Esophagus muscularis mucosa (tissue), 4 donors: ENCODE results near the gene TMEM250. TPM values are rescaled to one million over a fixed set of nuclear protein-coding genes. Genes with fewer than 3 reads are reported as not detected.
A peak's percentile ranks its signal among the peaks of the same experiment; 100 is the strongest.

Source experiments
- DNase-seq: peaks from one replicate; pipeline ENCODE4 v3.0.0-alpha.2; 2017; ENCODE audit errors: extremely low spot score
- H3K27ac ChIP-seq, 4 donors: fragments of 200-600 bp; sonication (generic); replicated peaks in 1 of 4; 1 replicate in 3 of 4; 2 replicates in 1 of 4; pipeline ENCODE4 v1.5.1; 2016 to 2019; ENCODE audit warnings: mild to moderate bottlenecking in 1 of 4
- H3K27me3 ChIP-seq, 4 donors: fragments of 200-600 bp; sonication (generic); one replicate each; pipeline versions ENCODE4 v1.5.1 to v1.6.0; 2016 to 2019
- H3K36me3 ChIP-seq, 4 donors: fragments of 200-600 bp; sonication (generic); one replicate each; pipeline ENCODE4 v1.5.1; 2016 to 2019
- H3K4me1 ChIP-seq, 4 donors: fragments of 200-600 bp; sonication (generic); one replicate each; pipeline ENCODE4 v1.5.1; 2016 to 2019
- H3K4me3 ChIP-seq, 4 donors: fragments of 200-600 bp; sonication (generic); 1 replicate in 2 of 4; 2 replicates in 2 of 4; pipeline ENCODE4 v1.5.1; 2016 to 2019; ENCODE audit warnings: mild to moderate bottlenecking in 4 of 4, moderate library complexity in 1 of 4
- H3K9me3 ChIP-seq, 4 donors: fragments of 200-600 bp; sonication (generic); 1 replicate in 3 of 4; 2 replicates in 1 of 4; pipeline ENCODE4 v1.5.1; 2016 to 2019
- EP300 ChIP-seq: sonication (generic); formaldehyde crosslinking; IDR thresholded peaks from one replicate; pipeline ENCODE4 v1.6.1; 2017; ENCODE audit warnings: antibody characterized with exemption
- POLR2A ChIP-seq: fragments of 450-650 bp; IDR thresholded peaks from one replicate; pipeline ENCODE4 v1.6.1; 2017; ENCODE audit warnings: antibody characterized with exemption, moderate library complexity, mild to moderate bottlenecking, low read depth
- POLR2AphosphoS5 ChIP-seq, 2 donors: sonication (generic); formaldehyde crosslinking; IDR thresholded peaks; one replicate each; pipeline ENCODE4 v1.6.1; 2017; ENCODE audit warnings: antibody characterized with exemption in 2 of 2
- WGBS: methylation state at CpG from one replicate; pipeline ENCODE4 v1.1.5; 2018; 5-methylcytosine and 5-hydroxymethylcytosine counted together
- intact Hi-C: fragments of 100-400 bp; cut with DNase I; formaldehyde crosslinking; loops from one replicate; pipeline ENCODE4 v1.15.1; 2023
- total RNA-seq, 4 donors: library from RNA; depleted of rRNA; stranded (reverse); fragments of >200 nt; gene quantifications; one replicate each; pipeline versions ENCODE4 v1.1.0 to v1.2.1, GENCODE V29; 2016
- TF ChIP-seq, protein P1 (sequence below), 3 experiments: fragments of 200-600 bp in 2 of 3; fragments of 450-650 bp in 1 of 3; sonication (generic) in 2 of 3; IDR thresholded peaks; one replicate each; pipeline ENCODE4 v1.5.1; 2017 to 2019; ENCODE audit warnings: antibody characterized with exemption in 3 of 3, mild to moderate bottlenecking in 2 of 3, moderate library complexity in 1 of 3

TMEM250 gene
- total RNA-seq, 4 donors from 2014 or later: 33.6 to 77.6 (median 59.4) TPM

GRCh38 chr9:136133959-136134484 is 15.3 kb upstream of the TMEM250 start:
- Histone ChIP-seq H3K4me3 (peak overlapping the region in 3 of 4 donors; percentile 44 to 57 (median 48)), H3K36me3 (no peaks in the 10 kb centered on the region), H3K9me3 (no peaks in the 10 kb centered on the region), H3K27me3 (peaks cover 5 to 95% (median 41%) of the 10 kb centered on the region in 4 donors), H3K4me1 (peaks cover 13 to 26% (median 21%) of the 10 kb centered on the region in 4 donors), H3K27ac (no peak overlapping the region)
- intact Hi-C loops: no loop called here
- no peak for DNase-seq
- TF ChIP-seq POLR2AphosphoS5 (IDR thresholded peaks at IDR 0.05): no peak
- TF ChIP-seq, protein P1, sequence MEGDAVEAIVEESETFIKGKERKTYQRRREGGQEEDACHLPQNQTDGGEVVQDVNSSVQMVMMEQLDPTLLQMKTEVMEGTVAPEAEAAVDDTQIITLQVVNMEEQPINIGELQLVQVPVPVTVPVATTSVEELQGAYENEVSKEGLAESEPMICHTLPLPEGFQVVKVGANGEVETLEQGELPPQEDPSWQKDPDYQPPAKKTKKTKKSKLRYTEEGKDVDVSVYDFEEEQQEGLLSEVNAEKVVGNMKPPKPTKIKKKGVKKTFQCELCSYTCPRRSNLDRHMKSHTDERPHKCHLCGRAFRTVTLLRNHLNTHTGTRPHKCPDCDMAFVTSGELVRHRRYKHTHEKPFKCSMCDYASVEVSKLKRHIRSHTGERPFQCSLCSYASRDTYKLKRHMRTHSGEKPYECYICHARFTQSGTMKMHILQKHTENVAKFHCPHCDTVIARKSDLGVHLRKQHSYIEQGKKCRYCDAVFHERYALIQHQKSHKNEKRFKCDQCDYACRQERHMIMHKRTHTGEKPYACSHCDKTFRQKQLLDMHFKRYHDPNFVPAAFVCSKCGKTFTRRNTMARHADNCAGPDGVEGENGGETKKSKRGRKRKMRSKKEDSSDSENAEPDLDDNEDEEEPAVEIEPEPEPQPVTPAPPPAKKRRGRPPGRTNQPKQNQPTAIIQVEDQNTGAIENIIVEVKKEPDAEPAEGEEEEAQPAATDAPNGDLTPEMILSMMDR (IDR thresholded peaks at IDR 0.05): no peak
- no peak for TF ChIP-seq POLR2A
- TF ChIP-seq EP300: no peak
- WGBS: 50% methylated on average over 4 of the region's 18 CpGs

DNA sequence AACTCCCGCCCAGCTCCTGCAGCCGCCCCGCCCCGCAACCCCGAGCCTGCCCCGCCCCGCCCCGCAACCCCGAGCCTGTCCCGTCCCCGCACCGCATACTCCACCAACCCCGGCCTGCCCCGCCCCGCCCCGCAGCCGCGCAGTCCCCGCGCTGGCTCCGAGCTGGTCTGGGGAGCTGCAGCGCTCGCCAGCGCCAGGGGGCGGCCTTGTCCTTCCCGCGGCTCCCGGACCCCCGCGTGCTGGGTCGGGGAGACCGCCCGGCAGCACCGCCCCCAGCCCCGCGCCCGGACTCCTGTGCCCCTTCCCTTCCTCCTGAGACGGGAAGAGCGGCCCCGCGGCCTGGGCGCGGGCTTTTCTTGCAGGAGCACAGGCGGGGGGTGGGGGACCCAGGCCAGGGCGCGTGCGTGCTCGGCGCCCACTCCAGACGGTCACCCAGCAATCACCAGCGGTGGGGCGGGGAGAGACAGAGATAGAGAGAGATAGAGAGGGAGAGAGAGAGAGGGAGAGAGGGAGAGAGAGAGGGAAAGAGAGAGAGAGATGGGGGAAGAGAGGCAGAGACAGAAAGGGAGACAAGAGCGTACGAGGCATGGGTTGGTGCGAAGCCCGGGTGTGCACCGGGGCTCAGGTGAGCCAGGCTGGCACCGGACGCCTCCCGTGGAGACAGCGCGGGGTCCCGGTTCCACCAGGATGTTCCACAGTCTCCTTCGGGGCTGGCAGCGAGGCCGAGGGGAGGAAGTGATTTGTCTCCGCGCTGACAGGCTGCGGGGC is 14.7 kb upstream of the TMEM250 start:
- DNase-seq: no peak
- WGBS: 5% methylated on average over 24 of the region's 69 CpGs
- H3K9me3 ChIP-seq: no peaks in the 10 kb centered on the region
- H3K36me3 ChIP-seq: no peaks in the 10 kb centered on the region
- H3K27ac ChIP-seq: no peak overlapping the region
- peak overlapping the region; percentile 44 to 57 (median 48) for H3K4me3 ChIP-seq
- TF ChIP-seq, protein P1 (IDR thresholded peaks at IDR 0.05): peak in 2 of 3 experiments; percentile 33 to 51
- no peak for TF ChIP-seq EP300
- H3K27me3 ChIP-seq: peaks cover 5 to 95% (median 38%) of the 10 kb centered on the region in 4 donors
- intact Hi-C loops: no loop called here
- H3K4me1 ChIP-seq: peaks cover 13 to 26% (median 21%) of the 10 kb centered on the region in 4 donors

- peaks cover 5 to 95% (median 38%) of the 10 kb centered on the region in 4 donors for H3K27me3 ChIP-seq
- DNase-seq: no peak
- H3K9me3 ChIP-seq: no peaks in the 10 kb centered on the region
- H3K36me3 ChIP-seq: no peaks in the 10 kb centered on the region
- intact Hi-C loops: no loop called here
- peak overlapping the region; percentile 44 to 57 (median 48) for H3K4me3 ChIP-seq
- H3K27ac ChIP-seq: no peak overlapping the region
- peaks cover 13 to 26% (median 21%) of the 10 kb centered on the region in 4 donors for H3K4me1 ChIP-seq
- WGBS: 9% methylated on average over 27 of the region's 52 CpGs
- TF ChIP-seq, protein P1 (IDR thresholded peaks at IDR 0.05): no peak
- TF ChIP-seq EP300: no peak
- TF ChIP-seq POLR2A: no peak
- TF ChIP-seq POLR2AphosphoS5 (IDR thresholded peaks at IDR 0.05): no peak
These were observed 13.9 kb upstream of the TMEM250 start for GRCh38 chr9:136132512-136133050.

- H3K27ac ChIP-seq: no peak overlapping the region
- H3K4me1 ChIP-seq: peaks cover 13 to 26% (median 21%) of the 10 kb centered on the region in 4 donors
- no peak for DNase-seq
- intact Hi-C loops: no loop called here
- H3K27me3 ChIP-seq: peaks cover 5 to 95% (median 35%) of the 10 kb centered on the region in 4 donors
- no peak for TF ChIP-seq POLR2A
- TF ChIP-seq, protein P1 (IDR thresholded peaks at IDR 0.05): no peak
- TF ChIP-seq POLR2AphosphoS5 (IDR thresholded peaks at IDR 0.05): no peak
- no peak for TF ChIP-seq EP300
- 57% methylated on average over 15 of the region's 31 CpGs for WGBS
- H3K36me3 ChIP-seq: no peaks in the 10 kb centered on the region
- no peaks in the 10 kb centered on the region for H3K9me3 ChIP-seq
- H3K4me3 ChIP-seq: peak overlapping the region in 1 of 4 donors; percentile 47
These were observed 13.2 kb upstream of the TMEM250 start for GRCh38 chr9:136131629-136132511.
